PC-9 (cell line): ENCODE results near the gene MAGI1.

Experiments
- CTCF ChIP-seq: fragments of 200-600 bp; sonication (generic); conservative IDR thresholded peaks from 2 replicates; pipeline ENCODE4 v1.6.1; 2017; ENCODE audit warnings: mixed run types, antibody characterized with exemption, mild to moderate bottlenecking, moderate library complexity
- EZH2 ChIP-seq: fragments of 200-600 bp; sonication (generic); IDR thresholded peaks from 2 replicates; pipeline ENCODE4 v1.8.0; 2017; ENCODE audit warnings: antibody characterized with exemption, low read depth

DNA sequence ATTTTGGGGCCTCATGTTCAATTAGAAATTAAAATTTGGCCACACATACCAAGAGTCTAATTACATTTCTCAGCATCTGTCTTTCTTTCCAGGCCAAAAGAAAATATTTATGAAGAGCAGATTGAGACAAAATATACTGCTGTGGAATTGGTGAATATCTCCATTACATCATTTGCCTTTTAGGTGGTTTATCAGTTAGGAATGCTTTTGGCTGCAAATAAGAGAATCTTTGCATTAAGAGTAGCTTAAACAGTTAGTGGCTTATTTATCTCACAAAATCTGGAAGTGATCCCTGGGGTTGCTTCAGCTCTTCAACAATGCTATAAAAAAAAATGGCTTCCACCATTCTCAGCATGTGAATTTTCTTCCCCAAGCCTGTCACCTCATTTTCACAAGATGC is 308.7 kb downstream of the MAGI1 start:
- TF ChIP-seq CTCF (no peak), EZH2 (no peak)
